ENCODE data around the gene TMOD1.

DNA sequence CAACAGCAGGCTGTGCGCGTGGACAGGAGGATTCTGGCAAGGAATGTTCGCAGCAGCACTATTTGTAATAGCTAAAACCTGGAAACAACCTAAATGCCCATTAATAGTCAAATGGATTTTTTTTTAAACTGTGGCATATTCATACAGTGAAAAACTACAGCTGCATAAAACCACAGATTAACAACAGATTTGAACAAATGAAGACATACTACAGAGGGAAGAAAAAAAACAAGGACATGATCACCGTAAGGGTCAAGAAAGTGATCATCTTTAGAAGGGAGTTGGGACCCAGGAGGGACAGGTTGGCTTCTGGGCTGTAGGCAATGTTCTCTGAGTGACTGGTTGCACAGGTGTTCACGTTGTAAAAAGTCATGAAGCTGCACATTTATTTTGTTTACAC is 1.2 kb upstream of the TMOD1 start:
- TF ChIP-seq, protein P1, sequence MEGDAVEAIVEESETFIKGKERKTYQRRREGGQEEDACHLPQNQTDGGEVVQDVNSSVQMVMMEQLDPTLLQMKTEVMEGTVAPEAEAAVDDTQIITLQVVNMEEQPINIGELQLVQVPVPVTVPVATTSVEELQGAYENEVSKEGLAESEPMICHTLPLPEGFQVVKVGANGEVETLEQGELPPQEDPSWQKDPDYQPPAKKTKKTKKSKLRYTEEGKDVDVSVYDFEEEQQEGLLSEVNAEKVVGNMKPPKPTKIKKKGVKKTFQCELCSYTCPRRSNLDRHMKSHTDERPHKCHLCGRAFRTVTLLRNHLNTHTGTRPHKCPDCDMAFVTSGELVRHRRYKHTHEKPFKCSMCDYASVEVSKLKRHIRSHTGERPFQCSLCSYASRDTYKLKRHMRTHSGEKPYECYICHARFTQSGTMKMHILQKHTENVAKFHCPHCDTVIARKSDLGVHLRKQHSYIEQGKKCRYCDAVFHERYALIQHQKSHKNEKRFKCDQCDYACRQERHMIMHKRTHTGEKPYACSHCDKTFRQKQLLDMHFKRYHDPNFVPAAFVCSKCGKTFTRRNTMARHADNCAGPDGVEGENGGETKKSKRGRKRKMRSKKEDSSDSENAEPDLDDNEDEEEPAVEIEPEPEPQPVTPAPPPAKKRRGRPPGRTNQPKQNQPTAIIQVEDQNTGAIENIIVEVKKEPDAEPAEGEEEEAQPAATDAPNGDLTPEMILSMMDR (IDR thresholded peaks at IDR 0.05 in 4 of 5, conservative IDR thresholded peaks at IDR 0.05 in 1 of 5): no peak
- TF ChIP-seq POLR2A (IDR thresholded peaks at IDR 0.05): no peak

Measured in gastrocnemius medialis (tissue), 4 donors.